ENCODE results near the gene OR14K1.

- no peak for TF ChIP-seq POLR2A (IDR thresholded peaks at IDR 0.05)
- no peak for TF ChIP-seq CTCF (IDR thresholded peaks at IDR 0.05)
Observed at GRCh38 chr1:247749870-247750269, 11.5 kb downstream of the OR14K1 start.
